DMS53 (cell line): ENCODE data around the gene NR2F1.

Source experiments
- DNase-seq: peaks from one replicate; lab custom pipeline; 2025; lab: John Stamatoyannopoulos, UW

The NR2F1 gene

GRCh38 chr5:93604644-93605515 is 21.9 kb downstream of the NR2F1 start:
- DNase-seq, result no peak

- DNase-seq, result no peak
Observed at GRCh38 chr5:93606382-93606752, 23.3 kb downstream of the NR2F1 start.

- DNase-seq, result peak; percentile 69
Observed at GRCh38 chr5:93607367-93608258, 24.6 kb downstream of the NR2F1 start.

GRCh38 chr5:93608855-93609254 is 25.8 kb downstream of the NR2F1 start:
- no peak for DNase-seq

- DNase-seq, result no peak
Observed at GRCh38 chr5:93609762-93610161, 26.7 kb downstream of the NR2F1 start.

- DNase-seq, result no peak
Observed at GRCh38 chr5:93610581-93611272, 27.7 kb downstream of the NR2F1 start.

GRCh38 chr5:93611273-93611975 is 28.4 kb downstream of the NR2F1 start:
- no peak for DNase-seq

- DNase-seq, result peak; percentile 66
Observed at GRCh38 chr5:93611976-93612854, 29.2 kb downstream of the NR2F1 start.

GRCh38 chr5:93612855-93613243 is 29.8 kb downstream of the NR2F1 start:
- no peak for DNase-seq

- DNase-seq, result no peak
Observed at GRCh38 chr5:93616538-93617174, 33.6 kb downstream of the NR2F1 start.

GRCh38 chr5:93620487-93621326 is 37.7 kb downstream of the NR2F1 start:
- peak; percentile 93 for DNase-seq

- DNase-seq, result peak; percentile 96
Observed at GRCh38 chr5:93621327-93621798, 38.3 kb downstream of the NR2F1 start.

- peak; percentile 94 for DNase-seq
Observed at GRCh38 chr5:93622240-93622885, 39.3 kb downstream of the NR2F1 start.

GRCh38 chr5:93623153-93623552 is 40.1 kb downstream of the NR2F1 start:
- no peak for DNase-seq

GRCh38 chr5:93626801-93627200 is 43.8 kb downstream of the NR2F1 start:
- no peak for DNase-seq

GRCh38 chr5:93632327-93632726 is 49.3 kb downstream of the NR2F1 start:
- DNase-seq, result no peak

- DNase-seq, result no peak
Observed at GRCh38 chr5:93635991-93636390, 53.0 kb downstream of the NR2F1 start.

- no peak for DNase-seq
Observed at GRCh38 chr5:93636837-93637236, 53.8 kb downstream of the NR2F1 start.

GRCh38 chr5:93637697-93638096 is 54.7 kb downstream of the NR2F1 start:
- no peak for DNase-seq
